GM12878 (cell line): Measurements from ENCODE around the gene STMP1.

Experiments
- ASH2L ChIP-seq: fragments of 300-600, 200-600 bp; sonication (generic); IDR thresholded peaks from 2 replicates; pipeline ENCODE4 v1.6.1; 2017; ENCODE audit warnings: low read depth, mild to moderate bottlenecking, borderline replicate concordance
- EED ChIP-seq: sonication (generic); IDR thresholded peaks from 2 replicates; pipeline ENCODE4 v1.6.1; 2016; ENCODE audit warnings: antibody characterized with exemption, low read depth
- MYC ChIP-seq: IDR thresholded peaks from 2 replicates; pipeline ENCODE4 v1.6.1; 2011; ENCODE audit warnings: mild to moderate bottlenecking, low read length, moderate library complexity, inconsistent platforms; ENCODE audit not compliant: insufficient read depth, insufficient replicate concordance, insufficient read length, severe bottlenecking
- POLR2A ChIP-seq: IDR thresholded peaks from 2 replicates; pipeline ENCODE4 v1.6.1; 2011; ENCODE audit warnings: low read depth, mild to moderate bottlenecking, low read length
- RFX5 ChIP-seq: IDR thresholded peaks from 2 replicates; pipeline ENCODE4 v1.6.1; 2011; ENCODE audit warnings: low read depth, low read length, improper control_type of control experiment
- TF ChIP-seq, protein P1 (sequence below): fragments of 450-650 bp; conservative IDR thresholded peaks from 2 replicates; pipeline ENCODE4 v1.6.1; 2017; ENCODE audit warnings: mild to moderate bottlenecking, moderate library complexity

DNA sequence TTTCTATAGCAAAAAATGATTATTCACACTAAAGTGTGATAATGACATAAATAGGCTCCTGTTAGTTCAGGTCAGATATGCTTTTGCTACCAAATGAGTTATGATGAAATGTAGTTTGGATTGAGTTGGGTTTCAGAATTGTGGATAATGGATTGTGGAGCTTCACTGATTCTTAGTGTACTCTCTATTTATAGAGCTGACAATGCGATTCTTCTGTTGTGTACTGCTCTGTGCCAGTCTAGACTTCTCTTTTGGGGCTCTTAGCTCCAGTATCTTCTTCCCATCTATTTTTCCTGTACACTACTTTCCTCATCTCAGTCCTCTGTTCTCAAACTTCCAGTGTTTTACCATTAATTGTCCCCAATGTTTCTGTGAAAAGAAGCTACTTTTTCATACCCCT, 7.5 kb downstream of the STMP1 start:
- TF ChIP-seq EED (no peak), MYC (no peak), POLR2A (no peak), ASH2L (no peak), RFX5 (no peak)
- TF ChIP-seq, protein P1, sequence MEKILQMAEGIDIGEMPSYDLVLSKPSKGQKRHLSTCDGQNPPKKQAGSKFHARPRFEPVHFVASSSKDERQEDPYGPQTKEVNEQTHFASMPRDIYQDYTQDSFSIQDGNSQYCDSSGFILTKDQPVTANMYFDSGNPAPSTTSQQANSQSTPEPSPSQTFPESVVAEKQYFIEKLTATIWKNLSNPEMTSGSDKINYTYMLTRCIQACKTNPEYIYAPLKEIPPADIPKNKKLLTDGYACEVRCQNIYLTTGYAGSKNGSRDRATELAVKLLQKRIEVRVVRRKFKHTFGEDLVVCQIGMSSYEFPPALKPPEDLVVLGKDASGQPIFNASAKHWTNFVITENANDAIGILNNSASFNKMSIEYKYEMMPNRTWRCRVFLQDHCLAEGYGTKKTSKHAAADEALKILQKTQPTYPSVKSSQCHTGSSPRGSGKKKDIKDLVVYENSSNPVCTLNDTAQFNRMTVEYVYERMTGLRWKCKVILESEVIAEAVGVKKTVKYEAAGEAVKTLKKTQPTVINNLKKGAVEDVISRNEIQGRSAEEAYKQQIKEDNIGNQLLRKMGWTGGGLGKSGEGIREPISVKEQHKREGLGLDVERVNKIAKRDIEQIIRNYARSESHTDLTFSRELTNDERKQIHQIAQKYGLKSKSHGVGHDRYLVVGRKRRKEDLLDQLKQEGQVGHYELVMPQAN, result no peak
